DMS53 (cell line): Measurements from ENCODE around the gene GSC2.

Experiments used
- DNase-seq: peaks from one replicate; lab custom pipeline; 2025; lab: John Stamatoyannopoulos, UW

Gene GSC2

DNA sequence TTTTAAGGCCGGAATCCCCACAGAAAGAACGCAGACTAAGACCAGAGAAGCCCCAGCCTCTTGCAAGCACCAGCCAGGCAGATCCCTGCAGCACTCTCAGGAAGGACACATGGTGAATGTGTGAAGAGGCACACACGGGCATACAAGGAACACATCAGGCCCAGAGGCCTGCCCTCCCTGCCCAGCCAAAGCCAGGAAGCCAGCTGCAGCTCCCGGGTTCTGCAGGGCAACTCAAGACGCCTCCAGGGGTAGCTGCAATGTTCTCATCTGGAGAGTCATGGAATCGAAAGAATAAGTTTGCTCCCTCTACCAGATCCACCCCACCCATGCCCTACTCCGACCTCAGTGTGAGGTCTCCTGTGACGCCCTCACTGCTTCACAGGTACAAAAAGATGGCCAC is 30.1 kb downstream of the GSC2 start:
- no peak for DNase-seq

DNA sequence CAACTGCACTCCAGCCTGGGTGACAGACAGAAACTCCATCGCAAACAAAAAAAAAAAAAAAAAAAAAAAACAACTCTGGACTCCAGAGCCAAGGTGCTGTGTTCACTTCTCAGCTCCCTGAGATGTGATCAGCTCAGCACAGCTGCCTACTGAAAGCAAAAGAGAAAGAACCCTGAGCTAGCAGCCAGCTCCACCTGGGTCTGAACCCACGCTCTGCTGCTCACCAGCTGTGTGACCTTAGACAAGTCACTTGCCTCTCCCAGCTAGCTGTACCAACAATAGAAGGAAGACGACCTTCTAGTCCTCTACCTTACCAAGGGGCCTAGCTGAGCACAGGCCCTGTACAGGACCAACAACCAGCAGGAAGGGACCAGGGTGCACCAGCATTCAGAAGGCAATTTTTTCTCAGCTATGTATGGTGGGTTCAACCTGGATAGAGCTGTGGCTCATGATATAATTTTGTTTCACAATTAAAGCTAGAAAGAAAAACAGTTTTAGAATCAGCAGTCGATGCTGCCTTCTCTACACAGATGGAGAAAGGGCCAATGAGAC is 31.7 kb downstream of the GSC2 start:
- no peak for DNase-seq

- peak; percentile 84 for DNase-seq
Measured at GRCh38 chr22:19117111-19117512, 33.0 kb downstream of the GSC2 start.

DNA sequence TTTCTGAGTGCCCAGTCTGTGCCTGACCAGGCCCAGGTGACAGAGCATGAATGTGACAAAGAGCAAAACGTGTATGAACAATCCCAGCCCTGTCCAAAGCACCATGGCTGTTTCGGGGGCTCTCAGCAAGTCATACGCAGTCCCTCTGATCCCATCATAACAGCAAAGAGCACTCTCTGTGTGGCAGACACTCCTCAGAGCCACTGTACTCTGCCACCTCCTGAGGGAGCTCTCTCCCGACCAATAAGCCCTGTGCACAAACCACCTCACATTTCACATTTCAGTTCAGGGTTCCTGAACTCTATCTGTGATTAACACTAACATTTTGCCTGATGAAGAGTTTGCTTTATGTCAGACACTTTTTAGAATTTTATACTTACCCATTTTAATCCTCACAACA is 34.5 kb downstream of the GSC2 start:
- no peak for DNase-seq

DNA sequence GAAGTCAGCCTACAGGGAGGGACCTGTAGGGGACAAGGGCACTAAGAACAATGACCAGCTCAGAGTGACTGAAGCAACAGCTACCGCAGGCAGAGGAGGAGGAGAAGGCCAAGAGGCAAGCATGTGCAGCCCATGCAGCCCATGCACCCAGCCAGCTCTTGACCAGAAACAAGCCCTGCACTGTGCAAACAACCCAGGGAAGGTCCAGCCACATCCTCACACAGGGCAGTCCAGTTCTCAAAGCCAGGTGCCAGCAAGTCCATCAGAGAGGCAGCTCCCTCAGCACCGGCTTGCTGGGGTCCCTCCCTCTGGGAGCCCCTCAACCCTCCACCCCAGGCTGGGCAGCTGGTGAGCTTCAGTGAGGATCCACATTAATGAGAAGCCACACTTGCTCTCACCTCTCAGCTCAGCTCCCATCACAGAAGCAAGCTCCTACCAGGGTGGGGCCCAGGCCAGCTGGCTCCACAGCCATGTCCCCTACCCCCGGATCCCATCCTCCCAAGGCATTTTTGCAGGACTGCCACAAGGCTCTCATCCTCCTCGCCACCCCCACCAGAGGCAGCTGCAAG is 35.0 kb downstream of the GSC2 start:
- DNase-seq = no peak

- no peak for DNase-seq
Measured at GRCh38 chr22:19113429-19113828, 36.7 kb downstream of the GSC2 start.

GRCh38 chr22:19111584-19111983 is 38.5 kb downstream of the GSC2 start:
- DNase-seq = no peak

GRCh38 chr22:19111140-19111539 is 39.0 kb downstream of the GSC2 start:
- no peak for DNase-seq

GRCh38 chr22:19110646-19111045 is 39.4 kb downstream of the GSC2 start:
- no peak for DNase-seq

- DNase-seq = no peak
Measured at GRCh38 chr22:19110064-19110458, 40.0 kb downstream of the GSC2 start.

- DNase-seq = peak; percentile 18
Measured at GRCh38 chr22:19109198-19110063, 40.7 kb downstream of the GSC2 start.

DNA sequence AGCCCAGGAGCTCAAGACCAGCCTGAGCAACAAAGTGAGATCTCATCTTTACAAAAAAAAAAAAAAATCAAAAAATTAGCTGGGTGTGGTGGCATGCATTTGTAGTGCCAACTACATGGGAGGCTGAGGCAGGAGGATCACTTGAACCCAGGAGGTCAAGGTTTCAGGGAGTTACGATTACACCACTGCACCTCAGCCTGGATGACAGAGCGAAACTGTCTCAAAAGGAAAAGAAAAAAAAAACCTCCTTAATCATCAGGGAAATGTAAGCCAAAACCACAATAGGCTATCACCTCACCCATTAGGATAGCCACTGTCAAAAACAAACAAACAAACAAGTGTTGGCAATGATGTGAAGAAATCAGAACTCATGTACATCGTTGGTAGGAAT is 41.3 kb downstream of the GSC2 start:
- no peak for DNase-seq

DNA sequence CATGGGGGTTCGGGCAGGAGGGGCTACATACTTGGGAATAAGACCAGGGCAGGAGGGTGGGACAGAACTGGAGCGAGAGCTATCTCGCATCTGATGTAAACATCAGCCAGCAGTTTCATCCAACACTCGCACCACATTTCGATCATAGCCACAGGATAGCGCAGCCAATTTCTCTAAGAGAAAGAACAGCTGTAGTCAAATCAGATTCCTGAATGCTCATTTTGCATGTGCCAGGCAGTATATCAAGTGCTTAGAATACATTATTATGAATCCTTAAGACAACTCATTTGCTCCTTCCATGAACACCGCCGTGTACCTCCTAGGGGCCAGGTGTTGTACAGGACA is 42.4 kb downstream of the GSC2 start:
- no peak for DNase-seq

- DNase-seq = no peak
Measured at GRCh38 chr22:19106886-19107729, 43.0 kb downstream of the GSC2 start.

DNA sequence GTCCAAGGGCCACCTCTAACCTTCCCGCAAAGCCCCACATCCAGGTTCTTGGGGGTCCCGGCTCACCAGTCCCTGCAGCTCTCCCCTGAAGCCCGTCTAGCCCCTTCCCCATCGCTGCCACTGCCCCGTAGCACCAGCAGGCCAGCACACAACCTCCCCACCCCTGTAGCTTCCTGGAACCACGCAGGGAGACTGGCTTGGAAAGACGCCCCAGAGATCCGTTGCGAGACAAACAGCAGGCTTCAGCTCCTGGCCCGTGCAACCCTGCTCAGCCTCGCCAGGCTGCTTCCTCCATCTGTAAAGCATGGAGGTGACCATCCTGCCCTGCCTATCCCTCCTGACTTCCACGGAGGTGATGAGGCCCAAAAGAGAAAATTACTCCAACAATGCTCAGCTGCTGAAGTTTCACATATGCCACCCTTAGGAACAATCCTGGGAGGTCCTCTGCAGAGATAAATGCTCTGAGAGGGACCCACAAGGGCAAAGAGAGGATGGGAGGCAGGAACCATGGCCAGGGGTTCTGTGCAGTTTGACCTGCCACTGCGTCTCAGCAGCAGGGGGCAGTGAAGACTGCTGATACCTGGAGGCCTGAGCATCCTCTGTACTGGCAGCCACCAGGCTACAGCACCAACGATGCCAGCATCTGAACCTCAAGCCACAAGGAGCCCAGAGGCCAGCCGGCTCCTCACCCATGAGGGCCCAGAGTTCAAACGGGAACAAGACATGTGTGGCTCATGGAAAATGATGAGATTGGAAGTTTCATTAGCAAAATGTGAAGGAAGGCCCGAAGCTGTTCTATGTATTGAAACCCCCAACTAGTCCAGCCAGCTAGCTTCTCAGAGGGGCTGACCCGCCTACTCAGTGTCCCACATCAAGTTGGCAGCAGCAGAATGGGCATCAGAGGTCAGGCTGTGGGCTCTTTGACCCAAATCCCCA is 44.0 kb downstream of the GSC2 start:
- peak; percentile 13 for DNase-seq

- no peak for DNase-seq
Measured at GRCh38 chr22:19105456-19105855, 44.6 kb downstream of the GSC2 start.

GRCh38 chr22:19103880-19104821 is 45.9 kb downstream of the GSC2 start:
- peak; percentile 31 for DNase-seq

DNA sequence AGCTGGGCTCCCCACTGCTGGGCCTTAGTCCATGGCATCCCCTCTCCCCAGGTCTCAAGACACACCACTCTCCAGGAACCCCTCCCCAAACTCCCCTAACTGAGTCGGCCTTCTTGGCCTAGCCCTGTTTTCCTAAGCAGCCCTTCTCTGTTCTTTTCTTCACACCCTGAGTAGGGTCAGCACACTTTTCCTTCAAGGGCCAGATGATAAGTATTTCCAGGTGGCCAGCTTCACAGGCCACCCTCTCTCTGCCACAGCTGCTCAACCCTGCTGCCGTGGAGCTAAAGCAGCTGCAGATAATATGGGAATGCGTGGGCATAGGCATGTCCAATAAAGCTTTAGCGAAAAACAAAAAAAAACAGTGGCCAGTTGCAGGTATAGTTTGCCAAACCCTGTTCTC is 51.9 kb downstream of the GSC2 start:
- peak; percentile 18 for DNase-seq

DNA sequence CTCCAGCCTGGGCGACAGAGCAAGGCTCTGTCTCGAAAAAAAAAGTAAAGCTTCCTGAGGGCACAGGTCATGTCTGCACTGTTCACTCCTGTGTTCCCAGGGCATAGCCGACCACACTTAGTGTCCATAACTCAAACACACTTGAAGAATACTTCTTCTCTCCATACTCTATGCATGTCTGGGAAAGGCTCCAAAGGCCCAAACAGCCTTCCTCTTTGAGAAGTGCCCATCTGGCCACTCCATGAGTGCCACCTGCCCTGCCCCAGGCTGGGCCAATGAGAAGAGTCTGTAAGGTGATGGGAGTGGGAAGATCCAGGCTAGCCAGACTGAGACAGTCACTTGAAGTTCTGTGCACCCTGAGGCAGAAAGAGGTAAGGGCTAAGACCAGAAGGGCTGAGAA is 52.6 kb downstream of the GSC2 start:
- DNase-seq = peak; percentile 14
